IPS-NIHi7 (cell line): ENCODE measurements around the gene TRAF2.
A peak's percentile ranks its signal among the peaks of the same experiment; 100 is the strongest.

ENCODE experiments used
- DNase-seq: peaks from one replicate; pipeline ENCODE4 v3.0.0; 2012; ENCODE audit warnings: mixed read lengths; ENCODE audit errors: extremely low spot score

The TRAF2 gene

DNA sequence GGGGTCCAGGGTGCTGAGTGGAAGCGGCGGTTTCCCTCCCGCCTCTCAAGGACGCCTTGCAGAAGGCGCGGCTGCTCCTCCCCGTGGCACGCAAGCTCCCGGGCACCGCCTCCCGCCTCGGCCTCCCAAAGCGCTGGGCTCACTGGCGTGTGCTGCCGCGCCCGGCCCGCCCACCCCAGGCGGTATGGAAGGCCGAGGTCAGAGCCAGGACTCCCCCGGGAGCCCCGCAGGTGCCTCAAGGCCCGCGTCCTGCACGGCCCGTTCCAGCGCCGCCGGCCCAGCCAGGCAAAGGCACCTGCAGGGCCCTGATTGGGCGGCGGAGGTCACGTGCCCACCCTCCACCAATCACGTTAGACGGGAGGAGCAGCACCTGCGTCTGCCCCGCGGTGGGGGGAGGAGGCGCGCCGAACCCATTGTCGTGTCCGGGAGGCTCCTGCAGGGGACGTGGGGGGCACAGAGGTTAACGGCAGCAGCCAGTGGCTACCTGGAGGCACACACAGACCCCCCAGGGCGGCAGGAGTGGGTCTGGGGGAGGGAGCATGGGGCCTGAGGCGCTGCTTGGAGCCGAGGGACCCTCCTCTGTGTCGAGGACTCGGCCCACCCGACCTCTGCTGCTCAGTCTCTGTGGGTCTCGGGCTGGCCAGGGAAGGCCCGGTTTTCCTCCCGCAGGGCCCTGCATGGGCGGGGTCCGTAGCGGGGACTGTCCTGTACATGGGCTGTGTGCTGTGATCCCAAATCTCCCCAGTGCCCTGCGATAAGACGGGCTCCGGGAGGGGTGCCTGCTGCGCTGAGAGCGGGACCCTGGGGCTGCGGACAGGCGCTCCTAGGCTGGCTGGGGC is 63.7 kb downstream of the TRAF2 start:
- DNase-seq = peak; percentile 100

- DNase-seq = no peak
Measured at GRCh38 chr9:136950656-136951276, 64.5 kb downstream of the TRAF2 start.

GRCh38 chr9:136951541-136952320 is 65.4 kb downstream of the TRAF2 start, which contains the start of gene LCN12:
LCN12 (plus strand) TSS chr9:136952273; CDS start chr9:136952328, 55 bp downstream.
- DNase-seq = no peak

- no peak for DNase-seq
Measured at GRCh38 chr9:136952321-136952850, 66.1 kb downstream of the TRAF2 start.

GRCh38 chr9:136952876-136953770 is 66.8 kb downstream of the TRAF2 start:
- DNase-seq = no peak

DNA sequence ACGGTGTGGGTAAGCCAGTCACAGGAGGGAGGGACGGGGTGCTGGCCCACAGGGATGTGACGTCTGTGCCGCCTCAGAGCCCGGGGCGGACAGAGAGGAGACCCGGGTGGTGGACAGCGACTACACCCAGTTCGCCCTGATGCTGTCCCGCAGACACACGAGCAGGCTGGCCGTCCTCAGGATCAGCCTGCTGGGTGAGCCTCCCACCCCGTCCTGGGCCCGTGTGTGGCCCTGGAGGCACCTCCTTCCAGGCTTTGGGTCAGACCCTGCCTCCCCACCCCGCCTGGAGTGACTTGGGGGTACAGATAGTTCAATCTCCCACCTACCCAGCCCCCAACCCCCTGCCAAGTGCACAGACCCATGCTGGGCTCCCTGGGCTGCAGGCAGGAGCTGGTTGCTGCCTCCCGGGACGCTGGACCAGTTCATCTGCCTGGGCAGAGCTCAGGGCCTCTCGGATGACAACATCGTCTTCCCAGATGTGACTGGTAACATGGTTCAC is 67.5 kb downstream of the TRAF2 start:
- DNase-seq = no peak

- no peak for DNase-seq
Measured at GRCh38 chr9:136954270-136955083, 68.2 kb downstream of the TRAF2 start.

- no peak for DNase-seq
Measured at GRCh38 chr9:136955202-136955942, 69.1 kb downstream of the TRAF2 start.

DNA sequence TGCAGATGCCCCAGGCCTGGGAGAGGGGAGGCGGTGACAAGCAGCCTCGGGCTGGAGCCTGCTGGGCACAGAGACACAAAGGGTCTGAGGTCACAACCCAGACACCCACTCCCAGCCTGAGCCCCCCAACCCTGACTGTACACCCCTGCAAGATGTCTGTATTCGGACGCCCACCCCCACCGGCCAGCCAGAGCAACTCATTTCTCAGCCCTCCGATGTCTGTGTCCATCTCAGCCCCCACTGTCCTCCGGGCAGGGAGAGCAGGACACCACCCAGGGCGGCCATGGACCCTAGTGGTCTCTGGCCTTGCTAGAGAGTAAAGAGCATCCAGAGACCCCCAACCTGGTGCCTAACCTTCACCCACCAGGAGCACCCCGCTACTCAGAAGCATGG is 69.6 kb downstream of the TRAF2 start:
- no peak for DNase-seq

- no peak for DNase-seq
Measured at GRCh38 chr9:136956604-136957003, 70.3 kb downstream of the TRAF2 start.

DNA sequence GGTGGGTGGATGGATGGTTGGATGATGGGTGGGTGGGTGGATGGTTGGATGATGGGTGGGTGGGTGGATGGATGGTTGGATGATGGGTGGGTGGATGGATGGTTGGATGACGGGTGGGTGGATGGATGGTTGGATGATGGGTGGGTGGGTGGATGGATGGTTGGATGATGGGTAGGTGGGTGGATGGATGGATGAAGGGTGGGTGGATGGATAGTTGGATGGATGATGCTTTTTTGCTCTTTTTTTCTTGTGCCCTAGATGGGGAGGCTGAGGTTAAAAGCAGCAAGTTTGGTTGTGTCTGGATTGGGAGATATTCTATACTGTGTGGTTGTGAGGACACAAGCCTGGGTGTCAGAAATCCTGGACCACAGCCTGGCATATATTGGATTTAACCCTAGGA is 71.1 kb downstream of the TRAF2 start:
- DNase-seq = no peak

DNA sequence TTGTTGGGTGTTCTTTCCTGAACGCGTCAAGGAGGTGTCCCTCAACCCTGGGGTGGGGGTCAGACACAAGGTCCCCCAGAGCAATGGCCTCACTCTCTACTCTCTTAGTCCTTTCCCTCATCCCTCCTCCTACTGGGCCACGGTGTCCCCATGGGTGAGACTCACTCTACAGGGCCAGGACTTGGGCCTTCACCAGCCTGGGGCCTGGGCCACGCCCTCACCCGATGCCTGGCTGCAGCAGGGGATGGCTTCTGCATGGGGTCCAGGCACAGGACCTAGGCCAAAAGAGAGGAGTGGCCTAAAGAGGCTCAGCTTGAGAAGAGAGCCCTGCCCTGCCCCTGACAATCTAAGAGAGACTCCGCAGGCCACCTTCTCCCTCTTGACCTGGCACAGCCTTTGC is 71.6 kb downstream of the TRAF2 start:
- DNase-seq = no peak

DNA sequence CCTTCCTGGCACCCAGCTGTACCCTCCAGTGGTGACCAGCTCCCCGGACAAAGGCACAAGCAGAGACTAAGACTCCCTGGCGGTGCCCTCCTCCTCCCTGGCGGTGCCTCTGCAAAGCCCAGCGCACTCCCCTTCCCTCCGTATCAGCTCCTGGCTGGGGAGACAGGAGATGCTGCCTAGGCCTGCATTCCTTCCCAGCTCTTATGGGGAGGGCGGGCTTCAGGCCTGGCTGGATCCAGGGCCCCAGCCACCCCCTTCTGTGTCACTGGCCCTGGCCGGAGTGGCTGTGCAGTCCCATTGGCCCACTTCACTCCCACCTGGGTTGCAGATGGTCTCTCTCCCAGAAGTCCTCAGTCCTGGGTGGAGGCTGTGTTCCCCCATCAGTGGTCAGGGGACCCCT is 72.2 kb downstream of the TRAF2 start:
- no peak for DNase-seq

GRCh38 chr9:136958898-136959850 is 72.9 kb downstream of the TRAF2 start:
- no peak for DNase-seq

DNA sequence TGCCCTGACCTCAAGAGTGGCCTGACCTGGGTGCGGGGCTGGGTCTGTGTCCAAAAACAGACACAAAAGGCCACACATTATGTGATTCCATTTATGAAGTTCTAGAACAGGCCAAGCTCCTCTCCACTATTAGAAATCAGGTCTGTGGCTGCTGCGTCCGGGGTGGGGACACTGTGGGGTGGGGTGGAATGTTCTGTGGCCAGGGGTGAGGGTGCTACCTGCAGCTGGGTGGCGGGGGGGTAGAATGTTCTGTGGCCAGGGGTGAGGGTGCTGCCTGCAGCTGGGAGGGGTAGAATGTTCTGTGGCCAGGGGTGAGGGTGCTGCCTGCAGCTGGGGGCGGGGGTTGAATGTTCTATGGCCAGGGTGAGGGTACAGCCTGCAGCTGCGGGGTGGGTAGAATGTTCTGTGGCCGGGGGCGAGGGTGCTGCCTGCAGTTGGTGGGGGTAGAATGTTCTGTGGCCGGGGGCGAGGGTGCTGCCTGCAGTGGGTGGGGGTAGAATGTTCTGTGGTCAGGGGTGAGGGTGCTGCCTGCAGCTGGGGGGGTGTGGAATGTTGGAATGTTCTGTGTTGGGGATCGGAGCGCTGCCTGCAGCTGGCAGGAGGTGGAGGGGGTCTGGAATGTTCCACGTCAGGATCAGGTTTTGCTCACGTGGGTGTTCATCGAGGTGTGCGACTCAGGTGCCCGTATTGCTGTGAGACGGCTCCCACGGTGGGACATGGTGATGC is 74.1 kb downstream of the TRAF2 start:
- no peak for DNase-seq

DNA sequence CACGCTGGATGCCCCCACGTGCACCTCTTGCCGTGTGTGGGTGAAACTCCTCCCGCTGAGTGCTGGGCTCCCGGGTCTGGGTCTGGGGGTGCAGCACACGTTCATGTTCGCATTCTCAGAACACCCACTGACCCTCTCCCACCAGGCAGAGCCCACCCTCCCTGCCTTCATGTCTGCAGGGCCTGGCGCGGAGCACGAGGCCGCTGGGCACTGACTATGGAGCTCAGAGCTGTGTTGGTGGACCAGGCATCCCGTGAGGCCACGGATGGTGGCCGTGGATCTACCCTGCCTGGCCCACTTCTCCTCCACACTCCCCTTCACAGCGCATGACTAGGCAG is 74.6 kb downstream of the TRAF2 start:
- no peak for DNase-seq

DNA sequence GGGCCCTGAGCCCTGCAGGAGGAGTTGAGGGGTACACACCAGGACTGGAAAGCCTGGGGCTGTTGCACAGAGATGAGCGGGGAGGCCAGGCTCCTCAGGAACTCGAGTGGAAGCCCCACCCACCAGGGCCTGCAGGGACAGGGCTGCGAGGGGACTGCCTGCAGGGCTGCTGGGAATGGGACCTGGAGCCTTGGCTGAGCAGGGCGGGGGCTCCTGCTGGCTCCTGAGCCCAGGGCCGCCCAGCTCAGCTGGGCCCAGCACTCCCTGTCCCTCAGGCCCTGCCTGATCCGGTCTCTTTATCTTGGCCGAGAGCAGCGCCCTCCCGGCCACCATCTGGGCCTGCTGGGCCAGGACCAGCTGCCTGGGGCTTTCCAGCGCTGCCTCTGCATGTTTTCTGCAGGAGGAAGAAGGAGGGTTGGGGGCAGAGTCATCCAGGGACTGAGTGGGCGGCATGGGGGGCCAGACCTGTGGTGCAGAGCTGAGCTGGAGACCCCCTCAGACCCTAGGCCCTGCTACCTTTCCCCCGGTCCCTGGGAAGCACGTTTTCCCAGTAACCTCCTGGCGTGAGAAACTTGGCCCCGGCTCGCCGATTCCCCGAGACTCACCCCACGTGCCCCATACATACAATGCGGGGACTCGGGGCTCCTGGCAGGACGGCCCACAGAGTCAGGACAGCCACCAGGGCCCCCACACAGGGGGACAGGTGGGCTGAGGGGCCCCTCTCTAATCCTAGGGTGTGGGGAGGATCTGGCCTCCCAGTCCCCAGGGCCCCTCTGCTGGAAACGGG is 75.2 kb downstream of the TRAF2 start:
- DNase-seq = no peak
